Stimulated activated naive B cell treated with anti-CD40 and anti-IgM and Interleukin-4, amounts not matched to agents 10 μg/mL and 1 μg/mL and 100 μg/mL, for 72 hours (primary cell): ENCODE results near the gene DUSP5.
"Not testable (repeated sequence)": the region's sequence is repeated elsewhere in the genome, so short reads cannot be mapped to it uniquely, and the experiment has no call there.

Source experiments
- ATAC-seq, 2 donors: fragments of 150-1000 bp; cut with Tn5 transposase; replicated peaks; 2 replicates each; pipeline ENCODE4 v1.10.0; 2021; ENCODE audit warnings: moderate library complexity in 1 of 2
- DNase-seq: peaks from one replicate; pipeline ENCODE4 v3.0.0; 2021
- H3K27ac Mint-ChIP-seq: one replicate; pipeline ENCODE4 v1.8.0; 2022; ENCODE audit warnings: mild to moderate bottlenecking, mixed read lengths
- H3K27me3 Mint-ChIP-seq, 2 donors: one replicate each; pipeline ENCODE4 v1.8.0; 2022; ENCODE audit warnings: mixed read lengths in 2 of 2
- H3K36me3 Mint-ChIP-seq, 2 donors: one replicate each; pipeline ENCODE4 v1.8.0; 2022; ENCODE audit warnings: mixed read lengths in 2 of 2, mild to moderate bottlenecking in 1 of 2
- H3K4me1 Mint-ChIP-seq, 2 donors: one replicate each; pipeline ENCODE4 v1.8.0; 2022; ENCODE audit warnings: mixed read lengths in 2 of 2, mild to moderate bottlenecking in 1 of 2
- H3K4me3 Mint-ChIP-seq, 2 donors: one replicate each; pipeline ENCODE4 v1.8.0; 2022; ENCODE audit warnings: mild to moderate bottlenecking in 2 of 2, mixed read lengths in 2 of 2, moderate library complexity in 1 of 2
- H3K9me3 Mint-ChIP-seq, 2 donors: one replicate each; pipeline ENCODE4 v1.8.0; 2022; ENCODE audit warnings: mixed read lengths in 2 of 2, mild to moderate bottlenecking in 1 of 2

The DUSP5 gene

GRCh38 chr10:110497438-110498086 lies at the start of gene DUSP5:
Gene DUSP5, plus strand, starts transcription at chr10:110497907. Its CDS starts 215 bp downstream, at chr10:110498122.
- peaks cover 0 to 2% of the 10 kb centered on the region in 2 donors for H3K9me3 Mint-ChIP-seq
- peaks cover 54 to 82% of the 10 kb centered on the region in 2 donors for H3K4me1 Mint-ChIP-seq
- peak within 1 kb of the TSS; percentile 92 to 95 for H3K4me3 Mint-ChIP-seq
- H3K27ac Mint-ChIP-seq: peak within 1 kb of the TSS; percentile 91
- peaks cover 26 to 32% of the 10 kb centered on the region in 2 donors for H3K36me3 Mint-ChIP-seq
- H3K27me3 Mint-ChIP-seq: no peaks in the 10 kb centered on the region
- DNase-seq (peak; percentile 96), ATAC-seq (peak; percentile 78 to 86)

- no peak for ATAC-seq
- Mint-ChIP-seq H3K27me3 (peaks cover 5 to 8% of the 10 kb centered on the region in 2 donors), H3K27ac (no peak overlapping the region), H3K36me3 (no peaks in the 10 kb centered on the region), H3K9me3 (peaks cover 0 to 5% of the 10 kb centered on the region in 2 donors), H3K4me1 (peaks cover 0 to 15% of the 10 kb centered on the region in 2 donors), H3K4me3 (no peak overlapping the region)
- DNase-seq: no peak
Observed at GRCh38 chr10:110448682-110449418, 48.9 kb upstream of the DUSP5 start.

GRCh38 chr10:110455446-110455845 lies 42.3 kb upstream of the DUSP5 start:
- DNase-seq: no peak
- ATAC-seq: peak; percentile 22 to 30
- H3K9me3 Mint-ChIP-seq: no peaks in the 10 kb centered on the region
- H3K36me3 Mint-ChIP-seq: no peaks in the 10 kb centered on the region
- H3K27me3 Mint-ChIP-seq: no peaks in the 10 kb centered on the region
- no peak overlapping the region for H3K27ac Mint-ChIP-seq
- H3K4me1 Mint-ChIP-seq: peaks cover 49 to 56% of the 10 kb centered on the region in 2 donors
- H3K4me3 Mint-ChIP-seq: peak overlapping the region; percentile 2 to 11

DNA sequence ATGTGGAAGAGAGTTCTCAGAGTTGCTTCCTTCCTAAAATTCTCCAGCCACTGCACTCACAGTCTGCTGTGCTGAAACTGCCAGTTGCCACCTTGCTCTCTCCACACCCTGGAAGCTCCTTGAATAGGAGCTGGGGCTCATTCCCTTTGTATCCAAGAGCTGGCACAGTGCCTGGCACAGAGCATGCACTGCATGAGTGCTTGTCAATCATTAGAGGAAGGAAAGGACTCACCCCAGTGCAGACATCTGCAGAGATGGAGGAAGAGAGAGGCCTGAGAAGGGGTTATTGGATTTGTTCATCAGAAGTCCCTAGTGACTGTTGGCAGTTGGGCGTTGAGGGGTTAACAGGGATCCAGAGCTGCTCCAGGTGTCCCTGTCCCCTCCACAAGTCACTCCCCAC lies 41.7 kb upstream of the DUSP5 start:
- ATAC-seq: no peak

GRCh38 chr10:110456523-110457091 lies 41.1 kb upstream of the DUSP5 start:
- Mint-ChIP-seq H3K4me3 (no peak overlapping the region), H3K27ac (peak overlapping the region; percentile 77), H3K36me3 (no peaks in the 10 kb centered on the region), H3K27me3 (no peaks in the 10 kb centered on the region), H3K9me3 (no peaks in the 10 kb centered on the region), H3K4me1 (peaks cover 57 to 67% of the 10 kb centered on the region in 2 donors)
- no peak for ATAC-seq
- no peak for DNase-seq

More for the DNA sequence above, 41.7 kb upstream of the DUSP5 start:
- no peak for DNase-seq
- H3K27me3 Mint-ChIP-seq: no peaks in the 10 kb centered on the region
- no peaks in the 10 kb centered on the region for H3K36me3 Mint-ChIP-seq
- H3K9me3 Mint-ChIP-seq: no peaks in the 10 kb centered on the region
- peaks cover 54 to 62% of the 10 kb centered on the region in 2 donors for H3K4me1 Mint-ChIP-seq
- no peak overlapping the region for H3K4me3 Mint-ChIP-seq
- peak overlapping the region; percentile 51 for H3K27ac Mint-ChIP-seq

DNA sequence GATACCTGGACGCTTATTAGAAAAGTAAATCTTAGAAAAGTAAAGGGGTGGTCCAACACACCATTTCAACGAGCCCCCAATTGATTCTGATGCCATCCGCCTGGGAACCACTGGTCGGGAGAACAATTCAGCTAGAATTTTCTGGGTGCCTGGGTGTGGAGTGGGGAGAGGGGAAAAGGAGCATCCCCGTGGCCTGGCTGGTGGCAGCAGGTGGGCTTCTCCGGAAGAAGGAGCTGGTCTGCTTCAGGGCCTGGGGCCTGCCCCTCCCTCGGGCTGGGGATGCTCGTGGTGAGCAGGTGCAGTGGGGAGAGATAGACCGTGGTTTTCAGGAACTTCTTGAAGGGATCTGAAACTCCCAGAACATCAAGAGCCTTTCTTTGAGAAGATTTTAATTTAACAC lies 39.9 kb upstream of the DUSP5 start:
- H3K36me3 Mint-ChIP-seq: no peaks in the 10 kb centered on the region
- peak overlapping the region in 1 of 2 donors; percentile 75 for H3K4me3 Mint-ChIP-seq
- H3K27ac Mint-ChIP-seq: peak overlapping the region; percentile 77
- DNase-seq (peak; percentile 31), ATAC-seq (peak; percentile 58 to 64)
- no peaks in the 10 kb centered on the region for H3K9me3 Mint-ChIP-seq
- H3K27me3 Mint-ChIP-seq: no peaks in the 10 kb centered on the region
- peaks cover 67 to 80% of the 10 kb centered on the region in 2 donors for H3K4me1 Mint-ChIP-seq

GRCh38 chr10:110458266-110458920 lies 39.3 kb upstream of the DUSP5 start:
- Mint-ChIP-seq H3K4me1 (peaks cover 67 to 81% of the 10 kb centered on the region in 2 donors), H3K4me3 (peak overlapping the region; percentile 47 to 75), H3K27ac (peak overlapping the region; percentile 77), H3K36me3 (no peaks in the 10 kb centered on the region), H3K9me3 (no peaks in the 10 kb centered on the region), H3K27me3 (no peaks in the 10 kb centered on the region)
- DNase-seq: no peak
- peak; percentile 77 to 80 for ATAC-seq

DNA sequence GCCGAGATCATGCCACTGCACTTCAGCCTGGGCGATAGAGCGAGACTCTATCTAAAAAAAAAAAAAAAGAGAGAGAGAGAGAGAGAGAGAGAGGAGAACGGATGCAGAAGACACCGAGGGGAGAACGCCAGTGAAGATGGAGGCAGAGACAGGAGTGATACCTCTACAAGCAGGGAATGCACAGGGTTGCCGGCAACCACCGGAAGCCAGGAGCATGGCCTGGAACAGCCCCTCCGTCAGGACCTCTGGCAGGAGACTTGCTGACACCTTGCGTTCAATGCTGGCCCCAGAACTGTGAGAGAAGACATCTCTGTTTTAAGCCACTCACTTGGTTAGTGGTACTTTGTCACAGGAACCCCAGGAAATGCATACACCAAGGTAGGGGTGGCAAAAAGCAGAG lies 38.1 kb upstream of the DUSP5 start:
- Mint-ChIP-seq H3K27ac (peak overlapping the region; percentile 92), H3K27me3 (no peaks in the 10 kb centered on the region), H3K9me3 (no peaks in the 10 kb centered on the region), H3K36me3 (no peaks in the 10 kb centered on the region), H3K4me1 (peaks cover 71 to 88% of the 10 kb centered on the region in 2 donors), H3K4me3 (peak overlapping the region; percentile 4 to 75)
- DNase-seq: no peak
- no peak for ATAC-seq

GRCh38 chr10:110460111-110460809 lies 37.4 kb upstream of the DUSP5 start:
- peak overlapping the region; percentile 92 for H3K27ac Mint-ChIP-seq
- no peaks in the 10 kb centered on the region for H3K36me3 Mint-ChIP-seq
- H3K9me3 Mint-ChIP-seq: no peaks in the 10 kb centered on the region
- no peaks in the 10 kb centered on the region for H3K27me3 Mint-ChIP-seq
- DNase-seq (peak; percentile 29), ATAC-seq (peak; percentile 38 to 52)
- peaks cover 74 to 90% of the 10 kb centered on the region in 2 donors for H3K4me1 Mint-ChIP-seq
- peak overlapping the region; percentile 1 to 59 for H3K4me3 Mint-ChIP-seq

DNA sequence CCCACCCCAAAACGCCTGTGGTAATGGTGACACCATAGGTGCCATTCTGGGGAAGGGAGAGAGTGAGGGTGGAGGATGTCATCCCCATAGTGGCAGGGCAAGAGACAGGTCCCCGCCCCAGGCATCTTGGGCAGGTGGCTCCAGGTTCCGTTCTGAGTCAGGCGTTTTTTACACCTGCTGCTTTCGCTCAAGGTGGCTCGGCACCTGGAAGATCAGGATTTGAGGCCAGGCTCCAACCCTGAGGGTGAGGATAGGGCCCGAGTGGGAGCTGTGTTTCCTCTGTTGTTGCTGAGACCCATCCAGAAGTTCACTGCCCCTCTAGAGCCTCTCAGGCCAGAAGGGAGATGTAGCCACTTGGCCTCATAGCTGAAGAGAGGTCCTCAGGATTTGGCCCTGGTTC lies 36.6 kb upstream of the DUSP5 start:
- DNase-seq: no peak
- H3K36me3 Mint-ChIP-seq: no peaks in the 10 kb centered on the region
- H3K9me3 Mint-ChIP-seq: no peaks in the 10 kb centered on the region
- H3K4me1 Mint-ChIP-seq: peaks cover 65 to 82% of the 10 kb centered on the region in 2 donors
- no peak for ATAC-seq
- H3K27me3 Mint-ChIP-seq: no peaks in the 10 kb centered on the region
- H3K4me3 Mint-ChIP-seq: no peak overlapping the region
- H3K27ac Mint-ChIP-seq: no peak overlapping the region

- H3K27ac Mint-ChIP-seq: no peak overlapping the region
Observed at GRCh38 chr10:110461530-110461929, 36.2 kb upstream of the DUSP5 start.

DNA sequence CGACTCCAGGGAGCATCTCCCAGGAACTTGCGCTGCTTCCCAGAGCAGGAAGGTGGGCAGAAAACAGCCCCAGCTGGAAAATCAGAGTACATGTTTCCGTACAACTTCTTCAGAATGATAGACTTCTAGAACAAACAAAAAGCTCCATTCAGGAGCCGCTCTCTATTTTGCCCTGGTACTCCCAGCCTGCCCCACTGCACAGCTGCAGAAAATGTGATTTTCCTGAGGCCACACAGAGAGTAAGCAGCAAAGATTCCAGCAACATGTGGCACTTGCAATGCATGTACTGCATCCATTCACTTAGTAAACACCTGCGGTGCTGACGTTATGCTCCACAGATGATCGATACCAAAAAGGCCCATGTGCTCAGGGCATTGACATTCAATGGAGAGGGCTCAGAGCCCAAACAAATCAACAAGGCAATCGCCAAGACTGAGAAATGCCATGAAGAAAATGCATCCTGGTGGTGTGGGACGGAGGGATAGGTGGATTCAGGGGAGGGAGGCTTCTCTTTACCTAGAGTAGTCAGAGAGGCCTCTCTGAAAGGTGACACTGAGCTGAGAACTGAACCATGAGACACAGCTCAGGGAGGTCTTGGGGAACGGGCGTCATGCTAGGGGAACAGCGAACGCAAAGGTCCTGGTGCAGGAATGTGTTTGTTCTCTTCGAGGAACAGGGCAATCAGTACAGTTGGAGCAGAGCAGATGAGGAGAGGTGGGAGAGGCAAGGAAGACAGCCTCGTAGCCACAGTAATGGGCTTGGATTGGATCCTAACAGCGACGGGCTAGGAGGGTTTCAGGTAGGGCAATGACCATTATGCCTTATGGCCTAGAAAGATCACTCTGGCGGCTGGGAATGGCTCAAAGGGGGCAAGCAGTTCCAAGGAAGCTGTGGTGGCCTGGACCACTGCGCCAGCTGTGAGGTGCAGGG lies 35.3 kb upstream of the DUSP5 start:
- DNase-seq: no peak
- Mint-ChIP-seq H3K9me3 (no peaks in the 10 kb centered on the region), H3K4me3 (no peak overlapping the region), H3K36me3 (no peaks in the 10 kb centered on the region), H3K27ac (peak overlapping the region; percentile 56), H3K27me3 (no peaks in the 10 kb centered on the region), H3K4me1 (peaks cover 52 to 68% of the 10 kb centered on the region in 2 donors)
- ATAC-seq: no peak

More at GRCh38 chr10:110461530-110461929, 36.2 kb upstream of the DUSP5 start:
- Mint-ChIP-seq H3K9me3 (no peaks in the 10 kb centered on the region), H3K4me3 (no peak overlapping the region), H3K36me3 (no peaks in the 10 kb centered on the region), H3K4me1 (peaks cover 61 to 77% of the 10 kb centered on the region in 2 donors), H3K27me3 (no peaks in the 10 kb centered on the region)
- ATAC-seq (no peak), DNase-seq (no peak)

DNA sequence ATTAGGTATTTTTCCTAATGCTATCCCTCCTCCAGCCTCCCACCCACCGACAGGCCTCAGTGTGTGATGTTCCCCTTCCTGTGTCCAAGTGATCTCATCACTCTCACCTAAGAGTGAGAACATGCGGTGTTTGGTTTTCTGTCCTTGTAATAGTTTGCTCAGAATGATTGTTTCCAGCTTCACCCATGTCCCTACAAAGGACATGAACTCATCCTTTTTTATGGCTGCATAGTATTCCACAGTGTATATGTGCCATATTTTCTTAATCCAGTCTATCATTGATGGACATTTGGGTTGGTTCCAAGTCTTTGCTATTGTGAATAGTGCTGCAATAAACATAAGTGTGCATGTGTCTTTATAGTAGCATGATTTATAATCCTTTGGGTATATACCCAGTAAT lies 29.4 kb upstream of the DUSP5 start:
- H3K9me3 Mint-ChIP-seq, H3K27me3 Mint-ChIP-seq, DNase-seq, H3K27ac Mint-ChIP-seq, H3K36me3 Mint-ChIP-seq, H3K4me3 Mint-ChIP-seq, ATAC-seq: not testable (repeated sequence)
- H3K4me1 Mint-ChIP-seq: peaks cover 7 to 13% of the 10 kb centered on the region in 2 donors
